T47D (cell line): ENCODE results near the gene MTRR.

Source experiments
- DNase-seq, 2 experiments: peaks; one replicate each; pipeline versions ENCODE4 v3.0.0 to v3.0.0-alpha.2; 2011 to 2012; ENCODE audit warnings: low read depth in 1 of 2, low spot score in 1 of 2
- JUND ChIP-seq: IDR thresholded peaks from 2 replicates; pipeline ENCODE4 v1.6.1; 2012; ENCODE audit warnings: low read depth
- in situ Hi-C: cut with HindIII; loops from 2 replicates; pipeline ENCODE4 v1.10.0; 2016; ENCODE audit warnings: low sequenced_read_pairs, low pct_unique_long_range_greater_than_20kb

Gene MTRR

GRCh38 chr5:7868773-7869473 is at the start of gene MTRR, which contains the start of gene FASTKD3:
TSS of gene MTRR (plus strand) at chr5:7869148. CDS start at chr5:7870795, 1,647 bp downstream.
TSS of gene FASTKD3 (minus strand) at chr5:7869031. CDS start at chr5:7868083, 948 bp downstream.
- TF ChIP-seq JUND: no peak
- peak; percentile 94 to 96 for DNase-seq
- in situ Hi-C loops: no loop called here

- no peak for TF ChIP-seq JUND
Measured at GRCh38 chr5:7822449-7822848, 46.5 kb upstream of the MTRR start.

GRCh38 chr5:7823594-7823993 is 45.4 kb upstream of the MTRR start:
- no peak for TF ChIP-seq JUND
- DNase-seq: no peak
- in situ Hi-C loops: no loop called here

More at GRCh38 chr5:7822449-7822848, 46.5 kb upstream of the MTRR start:
- in situ Hi-C loops: no loop called here
- no peak for DNase-seq

GRCh38 chr5:7824995-7825394 is 44.0 kb upstream of the MTRR start:
- in situ Hi-C loops: no loop called here
- no peak for DNase-seq
- no peak for TF ChIP-seq JUND

- no peak for DNase-seq
Measured at GRCh38 chr5:7825630-7826029, 43.3 kb upstream of the MTRR start.

GRCh38 chr5:7827610-7828009 is 41.3 kb upstream of the MTRR start:
- no peak for DNase-seq
- in situ Hi-C loops: no loop called here
- no peak for TF ChIP-seq JUND

More at GRCh38 chr5:7825630-7826029, 43.3 kb upstream of the MTRR start:
- in situ Hi-C loops: no loop called here
- no peak for TF ChIP-seq JUND

- DNase-seq: no peak
Measured at GRCh38 chr5:7828269-7828668, 40.7 kb upstream of the MTRR start.

GRCh38 chr5:7834982-7835381 is 34.0 kb upstream of the MTRR start:
- in situ Hi-C loops: no loop called here
- TF ChIP-seq JUND: no peak
- DNase-seq: no peak

More at GRCh38 chr5:7828269-7828668, 40.7 kb upstream of the MTRR start:
- in situ Hi-C loops: no loop called here
- no peak for TF ChIP-seq JUND

GRCh38 chr5:7837403-7837802 is 31.5 kb upstream of the MTRR start:
- DNase-seq: no peak
- in situ Hi-C loops: no loop called here
- TF ChIP-seq JUND: no peak

GRCh38 chr5:7842531-7842930 is 26.4 kb upstream of the MTRR start:
- in situ Hi-C loops: no loop called here
- DNase-seq: no peak
- no peak for TF ChIP-seq JUND

GRCh38 chr5:7844901-7845300 is 24.0 kb upstream of the MTRR start:
- in situ Hi-C loops: no loop called here
- DNase-seq: no peak
- TF ChIP-seq JUND: no peak

- TF ChIP-seq JUND: no peak
- in situ Hi-C loops: no loop called here
- DNase-seq: no peak
Measured at GRCh38 chr5:7845557-7845956, 23.4 kb upstream of the MTRR start.

GRCh38 chr5:7846327-7846726 is 22.6 kb upstream of the MTRR start:
- in situ Hi-C loops: no loop called here
- DNase-seq: no peak
- no peak for TF ChIP-seq JUND

GRCh38 chr5:7848296-7848695 is 20.7 kb upstream of the MTRR start:
- in situ Hi-C loops: no loop called here
- no peak for DNase-seq
- no peak for TF ChIP-seq JUND
